Measurements from ENCODE around the gene ATP2B2.
"Not testable (repeated sequence)": the region's sequence is repeated elsewhere in the genome, so short reads cannot be mapped to it uniquely, and the experiment has no call there.

The ATP2B2 gene

GRCh38 chr3:10317311-10317960, 187.9 kb downstream of the ATP2B2 start:
- no peak for DNase-seq

- no peak for DNase-seq
Observed at GRCh38 chr3:10315771-10316344, 189.5 kb downstream of the ATP2B2 start.

- DNase-seq = no peak
Observed at GRCh38 chr3:10315101-10315500, 190.3 kb downstream of the ATP2B2 start.

DNA sequence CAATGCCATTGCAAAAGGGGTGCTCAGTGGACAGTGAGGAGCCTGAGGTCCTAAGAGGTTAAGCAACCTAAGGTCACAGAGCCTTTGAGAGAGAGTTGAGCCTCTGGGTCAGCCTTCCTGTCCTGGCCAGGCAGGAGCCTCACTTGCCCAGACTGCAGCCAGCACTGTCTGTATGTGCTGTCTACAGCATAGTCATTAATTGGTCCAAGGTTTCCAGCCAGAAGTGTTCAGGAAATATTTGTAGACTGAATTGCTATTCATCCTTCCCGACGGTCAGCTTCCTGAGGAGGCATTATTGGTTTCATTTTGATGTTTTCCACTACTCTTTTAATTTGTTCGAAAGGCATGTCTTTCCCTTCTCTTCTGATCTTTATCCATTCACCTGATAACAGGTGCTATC, 192.5 kb downstream of the ATP2B2 start:
- DNase-seq = no peak

GRCh38 chr3:10312391-10312790, 193.0 kb downstream of the ATP2B2 start:
- DNase-seq = no peak

DNA sequence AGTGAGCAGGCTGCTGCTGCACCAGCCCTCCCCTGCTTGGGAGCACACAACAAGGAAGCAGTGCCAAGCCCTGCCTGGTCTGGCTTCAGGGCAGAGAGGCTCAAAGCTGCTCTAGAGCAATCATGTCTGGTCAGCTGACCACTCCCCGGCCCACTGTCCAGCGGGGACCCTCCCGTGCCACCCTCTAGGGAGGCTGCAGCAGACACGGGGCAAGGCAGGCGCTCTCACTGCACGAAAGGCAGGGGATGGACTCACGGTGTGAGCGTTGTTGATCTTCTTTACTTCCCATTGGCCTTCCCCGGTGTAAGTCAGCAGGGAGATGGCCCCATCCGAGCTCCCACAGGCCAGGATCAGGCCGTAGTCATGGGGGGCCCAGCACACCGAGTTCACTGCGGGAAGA, 193.7 kb downstream of the ATP2B2 start:
- DNase-seq = no peak

DNA sequence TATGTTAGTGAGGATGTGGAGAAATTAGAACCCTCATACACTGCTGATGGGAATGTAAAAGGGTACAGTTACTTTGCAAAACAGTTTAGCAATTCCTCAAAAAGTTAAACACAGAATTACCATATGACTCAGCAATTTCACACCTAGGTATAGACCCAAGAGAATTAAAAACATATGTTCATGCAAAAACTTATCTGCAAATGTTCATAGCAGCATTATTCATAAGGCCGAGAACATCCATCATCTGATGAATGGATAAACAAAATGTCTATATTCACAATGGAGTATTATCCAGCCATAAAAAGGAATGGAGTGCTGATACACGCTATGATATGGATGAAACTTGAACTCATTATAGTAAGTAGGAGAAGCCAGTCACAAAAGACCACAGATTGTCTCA, 194.8 kb downstream of the ATP2B2 start:
- no peak for DNase-seq

DNA sequence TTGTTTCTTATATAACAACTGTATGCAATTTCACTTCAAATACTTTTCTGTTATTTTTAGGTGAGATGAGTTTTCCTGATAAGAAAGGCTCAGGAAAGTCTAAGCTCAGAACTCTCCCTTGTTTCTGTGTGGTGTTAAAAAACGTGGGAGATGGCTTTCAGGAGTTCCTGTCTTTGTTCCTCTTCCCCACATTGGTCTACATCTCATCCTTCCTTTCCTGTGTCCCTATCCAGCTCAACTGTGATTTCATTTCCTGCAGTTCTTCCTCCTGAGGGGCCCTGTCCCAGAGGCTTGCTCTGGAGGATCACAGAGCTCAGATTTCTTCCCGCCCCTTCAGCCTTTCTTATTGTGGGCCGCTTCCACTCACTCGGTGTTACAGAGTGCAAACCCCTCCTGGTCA, 195.7 kb downstream of the ATP2B2 start:
- no peak for DNase-seq

GRCh38 chr3:10308678-10309077, 196.7 kb downstream of the ATP2B2 start:
- no peak for DNase-seq

DNA sequence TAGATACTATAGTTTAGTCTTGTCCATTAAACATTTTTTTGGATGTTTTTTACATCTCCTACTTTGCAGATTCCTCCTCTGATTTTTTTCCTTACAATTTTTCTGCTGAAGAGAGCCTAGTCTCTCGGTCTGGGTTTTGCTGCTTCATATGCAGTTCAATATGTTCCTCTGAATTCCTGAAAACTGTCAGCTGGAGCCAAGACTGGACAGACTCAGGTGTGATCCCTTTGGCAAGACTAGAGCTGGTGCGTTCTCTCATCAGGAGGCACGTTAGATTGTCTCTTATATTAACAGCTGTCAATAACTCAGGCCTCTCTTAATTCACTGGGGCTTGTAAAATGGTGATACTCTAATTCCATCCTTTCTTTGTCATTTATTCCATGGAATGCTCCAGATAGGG, 199.2 kb downstream of the ATP2B2 start:
- DNase-seq = no peak

- no peak for DNase-seq
Observed at GRCh38 chr3:10305331-10305902, 200.0 kb downstream of the ATP2B2 start.

- DNase-seq = no peak
Observed at GRCh38 chr3:10304905-10305304, 200.5 kb downstream of the ATP2B2 start.

DNA sequence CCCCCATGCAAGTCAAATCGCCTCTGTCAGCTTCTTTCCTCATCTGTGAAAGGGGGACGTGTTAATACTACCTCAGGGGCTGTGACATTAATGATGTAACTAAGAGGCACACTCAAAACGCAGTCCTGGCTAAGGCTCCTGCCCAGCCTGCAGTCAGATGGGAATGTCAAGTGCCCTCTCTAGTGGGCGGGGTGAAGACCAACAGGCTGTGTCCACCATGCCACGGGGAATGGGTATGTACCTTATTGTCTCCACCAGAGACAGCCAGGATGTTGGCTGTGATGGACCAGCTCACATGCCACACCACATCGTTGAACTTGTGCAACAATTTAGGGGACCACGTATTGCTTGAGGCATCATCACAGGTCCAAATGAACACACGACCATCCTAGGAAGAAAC, 201.6 kb downstream of the ATP2B2 start:
- DNase-seq = no peak

GRCh38 chr3:10303105-10303504, 202.3 kb downstream of the ATP2B2 start:
- DNase-seq = no peak

DNA sequence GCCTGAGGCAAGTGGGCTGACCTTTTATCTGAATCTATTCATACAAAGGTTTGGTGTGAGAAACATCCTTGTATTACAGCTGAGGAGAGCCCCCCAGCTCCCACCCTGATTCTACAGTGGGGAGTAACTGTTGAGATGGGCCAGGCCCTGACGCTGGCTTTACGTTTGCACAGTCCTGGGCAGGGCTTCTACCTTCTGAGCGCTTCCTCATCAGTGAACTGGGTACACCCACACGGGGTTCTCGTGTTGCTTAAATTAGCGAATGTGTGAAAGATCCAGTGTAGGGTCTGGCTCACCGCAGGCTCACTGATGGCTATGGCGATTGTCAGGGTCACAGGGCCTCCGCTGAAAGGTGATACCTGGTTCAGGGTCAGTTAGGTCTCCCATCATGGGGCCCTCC, 205.3 kb downstream of the ATP2B2 start:
- no peak for DNase-seq

GRCh38 chr3:10299679-10300078, 205.7 kb downstream of the ATP2B2 start:
- no peak for DNase-seq

GRCh38 chr3:10299175-10299574, 206.2 kb downstream of the ATP2B2 start:
- DNase-seq = no peak

GRCh38 chr3:10298064-10298463, 207.3 kb downstream of the ATP2B2 start:
- not testable (repeated sequence) for DNase-seq

- DNase-seq = no peak
Observed at GRCh38 chr3:10294030-10294586, 211.3 kb downstream of the ATP2B2 start.

- DNase-seq = no peak
Observed at GRCh38 chr3:10292505-10293419, 212.6 kb downstream of the ATP2B2 start, which contains the start of gene GHRL. GHRL (minus strand) TSS chr3:10292947; CDS start chr3:10290180, 2,767 bp downstream.

DNA sequence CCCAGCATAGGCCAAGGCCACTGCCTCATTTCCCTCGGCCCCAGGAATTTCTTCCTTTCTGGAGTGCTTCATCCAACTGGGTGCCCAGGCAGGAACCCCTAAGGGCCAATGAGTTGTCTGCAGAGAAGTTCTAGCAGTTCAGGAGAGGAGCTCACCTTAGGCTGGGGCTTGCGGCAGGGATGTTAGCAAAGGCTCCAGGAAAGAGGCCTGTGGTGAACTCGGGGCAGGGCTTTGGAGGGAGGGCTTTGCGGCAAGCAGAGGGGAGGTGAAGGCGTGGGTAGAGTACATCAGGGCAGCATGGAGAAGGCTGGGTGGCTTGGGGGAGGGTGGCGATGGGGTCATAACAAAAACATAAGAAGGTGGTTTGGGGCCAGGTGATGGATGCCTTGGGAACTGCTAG, 213.7 kb downstream of the ATP2B2 start:
- no peak for DNase-seq

DNA sequence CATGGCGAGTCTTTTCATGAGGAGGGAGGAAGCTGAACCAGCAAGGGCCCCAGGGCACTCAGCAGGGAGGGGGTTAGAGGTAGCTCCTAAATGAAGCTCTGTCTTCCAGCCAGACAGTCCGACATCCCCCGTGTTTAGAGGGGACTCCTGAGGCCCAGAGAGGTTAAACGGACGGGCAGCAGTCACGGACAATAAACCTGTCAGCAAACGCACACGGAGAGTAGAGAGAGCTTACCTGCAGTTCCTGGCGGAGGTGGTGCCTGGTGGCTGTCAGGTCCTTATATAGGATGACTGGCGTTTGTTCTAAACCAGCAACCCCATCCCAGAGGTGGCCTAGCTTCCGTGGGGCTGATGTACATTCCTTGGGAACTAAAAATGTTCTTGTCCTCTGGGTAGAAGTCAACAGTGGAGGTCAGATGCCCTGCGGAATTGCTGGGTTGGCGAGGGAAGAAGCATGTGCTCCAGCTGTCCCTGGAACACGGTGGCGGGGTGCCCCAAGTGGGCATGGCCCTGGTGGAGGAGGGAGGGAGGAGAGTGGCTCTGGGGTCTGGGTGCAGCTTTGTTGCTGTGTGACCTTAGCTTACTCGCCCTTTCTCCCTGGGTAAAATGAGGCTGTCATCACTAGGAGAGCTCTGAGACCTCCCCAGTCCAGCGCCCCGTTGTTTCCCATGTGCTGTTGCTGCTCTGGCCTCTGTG, 214.8 kb downstream of the ATP2B2 start:
- no peak for DNase-seq
